OCI-LY7 (cell line): ENCODE results near the gene TRIM37. TPM values are rescaled to one million over a fixed set of nuclear protein-coding genes. Genes with fewer than 3 reads are reported as not detected.
A peak's percentile ranks its signal among the peaks of the same experiment; 100 is the strongest.

Experiments used
- BruUV-seq: library from RNA; stranded (reverse); fragments of 400-500 nt; replicated peaks from 2 replicates; lab custom pipeline; 2021; lab: Mats Ljungman, UMichigan
- CTCF ChIA-PET: fragments of 300-600 bp; sonication (Branson Sonifier 250); formaldehyde crosslinking; loops from one replicate; lab custom pipeline; 2022; ENCODE audit warnings: antibody characterized with exemption; ENCODE audit not compliant: unreplicated experiment; lab: Charles Lee
- POLR2A ChIA-PET: fragments of 300-600 bp; sonication (Branson Sonifier 250); formaldehyde crosslinking; loops from one replicate; lab custom pipeline; 2022; ENCODE audit warnings: antibody characterized with exemption; lab: Charles Lee
- DNase-seq: peaks from one replicate; pipeline ENCODE4 v3.0.0-alpha.2; 2015; ENCODE audit warnings: low spot score
- H2AFZ ChIP-seq: fragments of 200-600 bp; sonication (generic), shearing (Covaris generic); 2 replicates; pipeline ENCODE4 v1.6.1; 2014; ENCODE audit warnings: mild to moderate bottlenecking, antibody characterized with exemption, low read length, moderate library complexity
- H3K27ac ChIP-seq: fragments of 200-600 bp; sonication (generic); 2 replicates; pipeline ENCODE4 v1.5.1; 2014; ENCODE audit warnings: mixed run types, low read depth, mild to moderate bottlenecking, moderate library complexity, low read length, inconsistent platforms; ENCODE audit not compliant: poor library complexity, severe bottlenecking
- H3K36me3 ChIP-seq: fragments of 200-600 bp; sonication (generic); 2 replicates; pipeline ENCODE4 v1.6.1; 2014; ENCODE audit warnings: mild to moderate bottlenecking, antibody characterized with exemption, low read length, moderate library complexity, mixed read lengths; ENCODE audit not compliant: insufficient read depth
- H3K4me1 ChIP-seq: fragments of 200-600 bp; sonication (generic); 2 replicates; pipeline ENCODE4 v1.5.1; 2014; ENCODE audit warnings: mild to moderate bottlenecking, low read length; ENCODE audit not compliant: insufficient read depth, poor library complexity, severe bottlenecking
- H3K4me2 ChIP-seq: fragments of 200-600 bp; sonication (generic); 2 replicates; pipeline ENCODE4 v1.6.1; 2014; ENCODE audit warnings: mild to moderate bottlenecking, low read length
- H3K4me3 ChIP-seq: fragments of 200-600 bp; sonication (generic); 2 replicates; pipeline ENCODE4 v1.5.1; 2014; ENCODE audit warnings: mild to moderate bottlenecking, low read depth, low read length; ENCODE audit not compliant: poor library complexity, severe bottlenecking
- H3K79me2 ChIP-seq: fragments of 200-600 bp; sonication (generic); 2 replicates; pipeline ENCODE4 v1.6.1; 2016; ENCODE audit warnings: low read depth, mild to moderate bottlenecking, low read length, moderate library complexity, mixed read lengths; ENCODE audit not compliant: insufficient read depth
- H3K9me2 ChIP-seq: fragments of 200-600 bp; sonication (generic); 2 replicates; pipeline ENCODE4 v1.6.1; 2016; ENCODE audit warnings: mild to moderate bottlenecking, low read length, mixed read lengths; ENCODE audit not compliant: insufficient read depth
- H3K9me3 ChIP-seq: fragments of 200-600 bp; sonication (generic); 2 replicates; pipeline ENCODE4 v1.6.1; 2014; ENCODE audit warnings: mild to moderate bottlenecking, mixed run types, low read length, mixed read lengths
- H4K20me1 ChIP-seq: fragments of 200-600 bp; sonication (generic); 2 replicates; pipeline ENCODE4 v1.6.1; 2014; ENCODE audit warnings: mild to moderate bottlenecking, antibody characterized with exemption, low read length, moderate library complexity, mixed read lengths; ENCODE audit not compliant: insufficient read depth
- EZH2phosphoT487 ChIP-seq: fragments of 200-600 bp; sonication (generic); IDR thresholded peaks from 2 replicates; pipeline ENCODE4 v1.6.1; 2018; ENCODE audit warnings: low read depth, borderline replicate concordance, mild to moderate bottlenecking, mixed run types, antibody characterized with exemption, low read length, moderate library complexity, mixed read lengths
- intact Hi-C: fragments of 100-400 bp; cut with micrococcal nuclease; formaldehyde crosslinking; loops from one replicate; pipeline ENCODE4 v1.10.0; 2022; ENCODE audit not compliant: unreplicated experiment
- total RNA-seq, 2 experiments: library from RNA; depleted of rRNA in 1 of 2; stranded (reverse); fragments of >200 nt in 1 of 2; shearing (Covaris generic) in 1 of 2; gene quantifications; 2 replicates each; pipeline ENCODE4 v1.2.3, GENCODE V29; 2014 to 2022
- TF ChIP-seq, protein P1 (sequence below): fragments of 200-600 bp; sonication (generic); conservative IDR thresholded peaks from 2 replicates; pipeline ENCODE4 v1.5.1; 2014; ENCODE audit warnings: mild to moderate bottlenecking, antibody characterized with exemption, low read length, moderate library complexity, mixed read lengths

Gene TRIM37
- total RNA-seq, 2 experiments from 2014 or later: 27.9 to 35.4 TPM

DNA sequence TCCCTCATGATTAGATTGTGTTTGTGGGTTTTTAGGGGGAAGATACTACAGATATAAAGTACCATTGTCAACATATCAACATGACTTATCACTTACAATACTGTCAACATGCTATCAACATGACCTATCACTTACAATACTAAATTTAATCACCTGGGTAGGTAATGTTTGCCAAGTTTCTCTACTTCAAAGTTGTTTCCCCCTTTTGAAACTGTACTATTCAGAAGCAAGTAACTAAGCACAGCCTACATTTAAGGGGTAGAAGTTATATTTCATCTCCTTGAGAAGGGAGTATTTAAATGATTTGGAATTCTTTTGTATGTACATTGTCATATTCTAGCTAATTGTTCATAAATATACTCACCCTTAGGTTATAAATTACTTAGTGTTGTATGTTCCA is 68.7 kb downstream of the TRIM37 start:
- no peak for DNase-seq
- Histone ChIP-seq H3K4me2 (no peak overlapping the region), H3K9me2 (no peaks in the 10 kb centered on the region), H3K36me3 (peaks cover 86% of the 10 kb centered on the region), H3K4me3 (no peak overlapping the region), H3K9me3 (no peaks in the 10 kb centered on the region), H4K20me1 (no peaks in the 10 kb centered on the region), H3K27ac (no peak overlapping the region), H2AFZ (no peak overlapping the region), H3K4me1 (no peaks in the 10 kb centered on the region), H3K79me2 (no peaks in the 10 kb centered on the region)
- ChIA-PET CTCF (no interaction called here), POLR2A (no interaction called here)
- BruUV-seq: TSS peak; percentile 11
- TF ChIP-seq, protein P1, sequence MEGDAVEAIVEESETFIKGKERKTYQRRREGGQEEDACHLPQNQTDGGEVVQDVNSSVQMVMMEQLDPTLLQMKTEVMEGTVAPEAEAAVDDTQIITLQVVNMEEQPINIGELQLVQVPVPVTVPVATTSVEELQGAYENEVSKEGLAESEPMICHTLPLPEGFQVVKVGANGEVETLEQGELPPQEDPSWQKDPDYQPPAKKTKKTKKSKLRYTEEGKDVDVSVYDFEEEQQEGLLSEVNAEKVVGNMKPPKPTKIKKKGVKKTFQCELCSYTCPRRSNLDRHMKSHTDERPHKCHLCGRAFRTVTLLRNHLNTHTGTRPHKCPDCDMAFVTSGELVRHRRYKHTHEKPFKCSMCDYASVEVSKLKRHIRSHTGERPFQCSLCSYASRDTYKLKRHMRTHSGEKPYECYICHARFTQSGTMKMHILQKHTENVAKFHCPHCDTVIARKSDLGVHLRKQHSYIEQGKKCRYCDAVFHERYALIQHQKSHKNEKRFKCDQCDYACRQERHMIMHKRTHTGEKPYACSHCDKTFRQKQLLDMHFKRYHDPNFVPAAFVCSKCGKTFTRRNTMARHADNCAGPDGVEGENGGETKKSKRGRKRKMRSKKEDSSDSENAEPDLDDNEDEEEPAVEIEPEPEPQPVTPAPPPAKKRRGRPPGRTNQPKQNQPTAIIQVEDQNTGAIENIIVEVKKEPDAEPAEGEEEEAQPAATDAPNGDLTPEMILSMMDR: no peak
- TF ChIP-seq EZH2phosphoT487: no peak
- intact Hi-C loops: loop anchor here (2.0 kb wide), 1 partner anchor 13 kb away; no protein-coding TSS in a partner anchor

DNA sequence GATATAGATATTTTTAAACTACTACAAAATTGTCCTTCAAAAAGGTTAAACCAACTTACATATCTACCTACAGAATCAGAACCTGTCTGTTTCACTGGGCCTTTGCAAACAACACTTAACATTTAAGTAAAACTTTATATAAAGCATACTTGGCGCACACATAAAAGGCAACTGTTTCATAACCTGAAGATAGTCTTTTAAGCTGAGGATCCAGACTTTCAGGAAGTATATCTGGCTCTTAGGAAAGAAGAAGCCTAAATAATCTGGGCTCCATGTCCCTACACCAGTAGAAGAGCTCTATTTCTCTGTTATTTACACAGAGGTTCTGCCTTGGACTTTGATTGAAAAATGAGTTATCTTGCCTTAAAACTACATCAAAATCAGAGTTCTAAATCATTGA is 75.9 kb downstream of the TRIM37 start:
- ChIA-PET CTCF (no interaction called here), POLR2A (interaction anchor here (0.5 to 1.3 kb wide), 3 partner anchors 13 to 15 kb away, joined by 3 read pairs; no protein-coding TSS in a partner anchor)
- no peaks in the 10 kb centered on the region for H3K79me2 ChIP-seq
- H3K4me3 ChIP-seq: no peak overlapping the region
- TF ChIP-seq EZH2phosphoT487: no peak
- TF ChIP-seq, protein P1: no peak
- intact Hi-C loops: no loop called here
- H4K20me1 ChIP-seq: no peaks in the 10 kb centered on the region
- no peaks in the 10 kb centered on the region for H3K4me1 ChIP-seq
- BruUV-seq: no TSS peak
- H3K27ac ChIP-seq: no peak overlapping the region
- H3K9me3 ChIP-seq: no peaks in the 10 kb centered on the region
- no peak overlapping the region for H3K4me2 ChIP-seq
- H3K36me3 ChIP-seq: peaks cover 84% of the 10 kb centered on the region
- no peaks in the 10 kb centered on the region for H3K9me2 ChIP-seq
- no peak for DNase-seq
- no peak overlapping the region for H2AFZ ChIP-seq

DNA sequence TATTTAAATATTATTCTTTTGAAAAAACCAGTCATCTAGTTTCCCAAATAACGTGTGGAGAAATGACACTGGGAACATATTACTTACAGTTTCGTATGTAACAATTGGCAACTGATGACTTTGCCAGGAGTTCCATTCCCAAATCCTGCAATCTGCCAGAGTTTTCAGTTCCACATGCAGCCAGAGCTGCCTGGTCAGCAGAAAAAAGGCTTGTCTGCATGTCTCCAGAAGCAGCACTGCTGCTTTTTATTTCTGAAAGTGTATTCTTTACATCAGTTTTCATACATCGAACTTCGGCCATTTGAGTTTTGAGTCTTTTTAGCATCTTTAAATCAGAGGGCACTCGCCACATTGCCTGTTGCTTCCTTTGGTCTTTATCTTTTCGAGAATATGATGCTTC is 78.4 kb downstream of the TRIM37 start:
- no peak overlapping the region for H3K27ac ChIP-seq
- H3K9me2 ChIP-seq: no peaks in the 10 kb centered on the region
- no peak overlapping the region for H3K4me3 ChIP-seq
- POLR2A ChIA-PET: interaction anchor here (1.5 kb wide), 1 partner anchor 13 kb away, joined by 7 read pairs; no protein-coding TSS in a partner anchor
- H4K20me1 ChIP-seq: no peaks in the 10 kb centered on the region
- no TSS peak for BruUV-seq
- H3K4me1 ChIP-seq: no peaks in the 10 kb centered on the region
- no peak overlapping the region for H3K4me2 ChIP-seq
- H3K36me3 ChIP-seq: peaks cover 76% of the 10 kb centered on the region
- H3K79me2 ChIP-seq: no peaks in the 10 kb centered on the region
- intact Hi-C loops: loop anchor here (2.0 kb wide), 1 partner anchor 20 kb away; no protein-coding TSS in a partner anchor
- no peaks in the 10 kb centered on the region for H3K9me3 ChIP-seq
- CTCF ChIA-PET: no interaction called here
- no peak overlapping the region for H2AFZ ChIP-seq
- no peak for DNase-seq
- TF ChIP-seq, protein P1: no peak
- TF ChIP-seq EZH2phosphoT487: no peak
